Adrenal gland (tissue), 12 donors: ENCODE measurements around the gene PLEKHA5. TPM values are rescaled to one million over a fixed set of nuclear protein-coding genes. Genes with fewer than 3 reads are reported as not detected.

ENCODE experiments used
- DNase-seq, 7 donors: peaks; one replicate each; pipeline ENCODE4 v3.0.0-alpha.2; 2019 to 2020
- H3K27ac ChIP-seq, 5 donors: fragments of 200-600 bp; sonication (generic) in 4 of 5; 1 replicate in 3 of 5; 2 replicates in 2 of 5; pipeline versions ENCODE4 v1.5.1 to v1.8.0; 2016 to 2020; ENCODE audit warnings: mild to moderate bottlenecking in 1 of 5
- H3K27me3 ChIP-seq: fragments of 200-600 bp; 2 replicates; pipeline ENCODE4 v1.8.0; 2021
- H3K36me3 ChIP-seq, 2 donors: fragments of 200-600 bp; replicated peaks in 1 of 2; 1 replicate in 1 of 2; 2 replicates in 1 of 2; pipeline versions ENCODE4 v1.5.1 to v1.8.0; 2018 to 2022
- H3K4me1 ChIP-seq, 2 donors: fragments of 200-600 bp; replicated peaks in 1 of 2; 1 replicate in 1 of 2; 2 replicates in 1 of 2; pipeline versions ENCODE4 v1.5.1 to v1.8.0; 2018 to 2021
- H3K4me3 ChIP-seq, 4 donors: fragments of 200-600 bp; sonication (generic) in 3 of 4; one replicate each; pipeline ENCODE4 v1.5.1; 2016 to 2018
- H3K9me3 ChIP-seq, 3 donors: fragments of 200-600 bp; sonication (generic) in 1 of 3; replicated peaks in 1 of 3; 1 replicate in 2 of 3; 2 replicates in 1 of 3; pipeline versions ENCODE4 v1.5.1 to v1.8.0; 2016 to 2021
- CTCF ChIP-seq, 6 experiments: fragments of 450-650 bp in 4 of 6; fragments of 200-600 bp in 2 of 6; sonication (generic) in 1 of 6; IDR thresholded peaks; 1 replicate in 5 of 6; 2 replicates in 1 of 6; pipeline versions ENCODE4 v1.5.1 to v1.8.0; 2016 to 2021; ENCODE audit warnings: antibody characterized with exemption in 6 of 6, mild to moderate bottlenecking in 2 of 6, moderate library complexity in 1 of 6
- POLR2A ChIP-seq, 2 donors: fragments of 450-650 bp; IDR thresholded peaks; one replicate each; pipeline ENCODE4 v1.6.1; 2017; ENCODE audit warnings: antibody characterized with exemption in 2 of 2, mild to moderate bottlenecking in 2 of 2, moderate library complexity in 1 of 2
- WGBS, 4 donors: extraction: QIAGEN DNeasy Blood & Tissue Kit in 2 of 4; methylation state at CpG; one replicate each; pipeline versions ENCODE4 v1.1.5 to v1.1.7; 2013 to 2017; 5-methylcytosine and 5-hydroxymethylcytosine counted together
- intact Hi-C, 2 donors: fragments of 100-400 bp; cut with DNase I; formaldehyde crosslinking; loops; one replicate each; pipeline versions ENCODE4 v1.14.1 to v1.15.0; 2022 to 2023
- polyA plus RNA-seq, 3 donors: library from polyadenylated mRNA; stranded (reverse); fragments of 200-250 nt in 2 of 3; fragments of 350-450 nt in 1 of 3; fragmentation: Illumina TruSeq in 1 of 3; extraction: RNeasy Lipid Tissue Mini Kit (QIAGEN cat#74804) in 1 of 3; gene quantifications; one replicate each; pipeline ENCODE4 v1.2.3, GENCODE V29; 2013 to 2014
- total RNA-seq, 9 donors: library from RNA; depleted of rRNA in 4 of 9; stranded (reverse); fragments of >200 nt in 4 of 9; fragments of 120-200 nt in 1 of 9; fragmentation: NEBNext Ultra II Directional in 1 of 9; extraction: Animal tissue kit (Norgen Biotek cat#: 25700) in 1 of 9; gene quantifications; one replicate each; pipeline versions ENCODE4 v1.1.0 to v1.2.4, GENCODE V29; 2013 to 2023
- donor health status: healthy with polysubstance abuse.
- donor health status: Bipolar disorder and iron deficiency.
- donor health status: DM: yes; HTN: yes; CAD: no.
- donor health status: DM: no; HTN: no; CAD: no.
- donor health status: DM: no; HTN: no; CAD: no.
- donor health status: DM: yes; HTN: yes; CAD: no.

Gene PLEKHA5
- total and polyA plus RNA-seq, 12 donors = 26.1 to 165 (median 95.7) TPM

- WGBS, 4 donors = 81 to 88% (median 85%) methylated on average over 5 of the region's 5 CpGs
- Histone ChIP-seq H3K4me1 (peaks cover 0 to 27% of the 10 kb centered on the region in 2 donors), H3K4me3 (no peak overlapping the region), H3K36me3 (no peaks in the 10 kb centered on the region), H3K9me3 (no peaks in the 10 kb centered on the region), H3K27me3 (no peaks in the 10 kb centered on the region), H3K27ac (no peak overlapping the region)
- no peak for TF ChIP-seq POLR2A (IDR thresholded peaks at IDR 0.05)
- no peak for TF ChIP-seq CTCF (IDR thresholded peaks at IDR 0.05)
- DNase-seq = no peak
- intact Hi-C loops = no loop called here
These were observed 36.9 kb downstream of the PLEKHA5 start for GRCh38 chr12:19166387-19166786.

- H3K27me3 ChIP-seq = no peaks in the 10 kb centered on the region
- WGBS, 4 donors = 35 to 40% (median 39%) methylated on average over 2 of the region's 2 CpGs
- TF ChIP-seq CTCF (IDR thresholded peaks at IDR 0.05) = no peak
- TF ChIP-seq POLR2A (IDR thresholded peaks at IDR 0.05) = no peak
- no peak for DNase-seq
- H3K36me3 ChIP-seq = no peaks in the 10 kb centered on the region
- intact Hi-C loops = no loop called here
- no peak overlapping the region for H3K4me3 ChIP-seq
- no peak overlapping the region for H3K27ac ChIP-seq
- no peaks in the 10 kb centered on the region for H3K9me3 ChIP-seq
- peaks cover 0 to 27% of the 10 kb centered on the region in 2 donors for H3K4me1 ChIP-seq
These were observed 37.4 kb downstream of the PLEKHA5 start for GRCh38 chr12:19166956-19167355.

- Histone ChIP-seq H3K9me3 (no peaks in the 10 kb centered on the region), H3K27me3 (no peaks in the 10 kb centered on the region), H3K36me3 (no peaks in the 10 kb centered on the region), H3K4me3 (no peak overlapping the region), H3K27ac (no peak overlapping the region), H3K4me1 (peaks cover 0 to 27% of the 10 kb centered on the region in 2 donors)
- DNase-seq = no peak
- intact Hi-C loops = no loop called here
- TF ChIP-seq POLR2A (IDR thresholded peaks at IDR 0.05) (no peak), CTCF (IDR thresholded peaks at IDR 0.05) (no peak)
- WGBS, 4 donors = 92 to 98% (median 96%) methylated on average over 1 of the region's 1 CpG
These were observed 38.2 kb downstream of the PLEKHA5 start for GRCh38 chr12:19167708-19168107.

GRCh38 chr12:19168644-19169043 is 39.1 kb downstream of the PLEKHA5 start:
- peaks cover 0 to 27% of the 10 kb centered on the region in 2 donors for H3K4me1 ChIP-seq
- no peaks in the 10 kb centered on the region for H3K36me3 ChIP-seq
- DNase-seq = no peak
- no peak overlapping the region for H3K4me3 ChIP-seq
- intact Hi-C loops = no loop called here
- no peaks in the 10 kb centered on the region for H3K27me3 ChIP-seq
- no peak overlapping the region for H3K27ac ChIP-seq
- H3K9me3 ChIP-seq = no peaks in the 10 kb centered on the region
- TF ChIP-seq POLR2A (IDR thresholded peaks at IDR 0.05) = no peak
- TF ChIP-seq CTCF (IDR thresholded peaks at IDR 0.05) = no peak
